Measurements from ENCODE around the gene PRPF19.
A peak's percentile ranks its signal among the peaks of the same experiment; 100 is the strongest.

PRPF19 gene

GRCh38 chr11:60906132-60906972 lies at the start of gene PRPF19:
Gene PRPF19, minus strand, starts transcription at chr11:60906585. Its CDS starts 203 bp downstream, at chr11:60906382.
- DNase-seq, result peak; percentile 99

GRCh38 chr11:60955571-60955970 lies 49.2 kb upstream of the PRPF19 start:
- DNase-seq, result no peak

- no peak for DNase-seq
These were observed 48.0 kb upstream of the PRPF19 start for GRCh38 chr11:60954421-60954820.

GRCh38 chr11:60953781-60954180 lies 47.4 kb upstream of the PRPF19 start:
- DNase-seq, result no peak

- DNase-seq, result no peak
These were observed 46.4 kb upstream of the PRPF19 start for GRCh38 chr11:60952742-60953170.

GRCh38 chr11:60951904-60952741 lies 45.7 kb upstream of the PRPF19 start, which contains the start of gene SLC15A3:
Gene SLC15A3, minus strand, starts transcription at chr11:60952176. Its CDS starts 625 bp downstream, at chr11:60951551.
- peak; percentile 40 for DNase-seq

GRCh38 chr11:60951606-60951903 lies 45.2 kb upstream of the PRPF19 start:
- no peak for DNase-seq

GRCh38 chr11:60950933-60951605 lies 44.7 kb upstream of the PRPF19 start:
- peak; percentile 20 for DNase-seq

GRCh38 chr11:60950024-60950423 lies 43.6 kb upstream of the PRPF19 start:
- no peak for DNase-seq

GRCh38 chr11:60948250-60948649 lies 41.9 kb upstream of the PRPF19 start:
- no peak for DNase-seq

GRCh38 chr11:60947700-60948099 lies 41.3 kb upstream of the PRPF19 start:
- DNase-seq, result no peak

GRCh38 chr11:60946601-60947264 lies 40.3 kb upstream of the PRPF19 start:
- DNase-seq, result no peak

GRCh38 chr11:60945295-60945667 lies 38.9 kb upstream of the PRPF19 start:
- DNase-seq, result no peak

GRCh38 chr11:60944490-60945294 lies 38.3 kb upstream of the PRPF19 start:
- no peak for DNase-seq

GRCh38 chr11:60942970-60943565 lies 36.7 kb upstream of the PRPF19 start:
- no peak for DNase-seq

GRCh38 chr11:60942219-60942618 lies 35.8 kb upstream of the PRPF19 start:
- no peak for DNase-seq

- no peak for DNase-seq
These were observed 35.2 kb upstream of the PRPF19 start for GRCh38 chr11:60941371-60942119.

GRCh38 chr11:60939855-60940254 lies 33.5 kb upstream of the PRPF19 start:
- no peak for DNase-seq

GRCh38 chr11:60939301-60939700 lies 32.9 kb upstream of the PRPF19 start:
- DNase-seq, result no peak

GRCh38 chr11:60938500-60938899 lies 32.1 kb upstream of the PRPF19 start:
- DNase-seq, result no peak

GRCh38 chr11:60937811-60938210 lies 31.4 kb upstream of the PRPF19 start:
- no peak for DNase-seq

All from CD4-positive, alpha-beta T cell treated with Interleukin-12 subunit alpha and Interleukin-12 subunit beta, for 1 hour (primary cell).